Ishikawa (cell line): Measurements from ENCODE around the gene EEA1.

Source experiments
- CEBPB ChIP-seq: IDR thresholded peaks from 2 replicates; pipeline ENCODE4 v1.6.1; 2012
- CREB1 ChIP-seq: IDR thresholded peaks from 2 replicates; pipeline ENCODE4 v1.6.1; 2012; ENCODE audit warnings: low read depth
- EP300 ChIP-seq: IDR thresholded peaks from 2 replicates; pipeline ENCODE4 v1.6.1; 2012; ENCODE audit warnings: borderline replicate concordance
- FOXM1 ChIP-seq: IDR thresholded peaks from 2 replicates; pipeline ENCODE4 v1.6.1; 2012; ENCODE audit warnings: low read depth, borderline replicate concordance
- MAX ChIP-seq: IDR thresholded peaks from 2 replicates; pipeline ENCODE4 v1.6.1; 2012
- NFIC ChIP-seq: IDR thresholded peaks from 2 replicates; pipeline ENCODE4 v1.6.1; 2012
- TAF1 ChIP-seq: IDR thresholded peaks from 2 replicates; pipeline ENCODE4 v1.6.1; 2012; ENCODE audit warnings: low read depth, mild to moderate bottlenecking
- TEAD4 ChIP-seq: IDR thresholded peaks from 2 replicates; pipeline ENCODE4 v1.6.1; 2012
- TF ChIP-seq, protein P1 (sequence below): IDR thresholded peaks from 2 replicates; pipeline ENCODE4 v1.6.1; 2012; ENCODE audit warnings: low read depth, mild to moderate bottlenecking

DNA sequence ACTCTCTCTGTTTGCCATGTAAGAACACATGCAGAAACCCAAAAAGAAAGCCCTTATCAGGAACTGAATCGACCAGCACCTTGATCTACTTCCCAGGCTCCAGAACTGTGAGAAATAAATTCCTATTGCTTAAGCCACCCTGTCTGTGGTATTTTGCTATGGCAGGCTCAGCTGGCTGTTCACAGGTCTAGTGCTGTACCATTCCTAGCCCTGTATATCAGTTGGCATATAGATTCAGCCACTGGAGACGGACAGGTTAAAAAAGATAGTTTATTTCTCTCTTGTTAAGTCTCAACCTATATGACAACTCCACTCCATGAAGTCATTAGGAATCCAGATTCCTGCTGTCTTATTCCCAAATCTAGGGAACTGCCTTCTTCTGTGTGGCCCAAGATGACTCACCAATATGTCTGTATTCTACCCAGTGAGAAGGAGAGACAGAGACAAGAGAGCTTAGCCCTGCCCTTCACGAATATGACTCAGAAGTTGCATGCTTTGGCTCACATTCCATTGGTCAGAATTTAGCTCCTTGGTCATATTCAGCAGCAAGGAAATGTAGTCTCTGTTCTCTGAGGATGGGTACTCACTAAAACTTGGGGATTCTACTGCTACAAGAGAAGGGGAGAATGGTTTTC lies 169.3 kb downstream of the EEA1 start:
- TF ChIP-seq TAF1 (no peak), FOXM1 (no peak), CEBPB (no peak), TEAD4 (no peak), EP300 (no peak), MAX (no peak), NFIC (no peak), CREB1 (no peak)
- TF ChIP-seq, protein P1, sequence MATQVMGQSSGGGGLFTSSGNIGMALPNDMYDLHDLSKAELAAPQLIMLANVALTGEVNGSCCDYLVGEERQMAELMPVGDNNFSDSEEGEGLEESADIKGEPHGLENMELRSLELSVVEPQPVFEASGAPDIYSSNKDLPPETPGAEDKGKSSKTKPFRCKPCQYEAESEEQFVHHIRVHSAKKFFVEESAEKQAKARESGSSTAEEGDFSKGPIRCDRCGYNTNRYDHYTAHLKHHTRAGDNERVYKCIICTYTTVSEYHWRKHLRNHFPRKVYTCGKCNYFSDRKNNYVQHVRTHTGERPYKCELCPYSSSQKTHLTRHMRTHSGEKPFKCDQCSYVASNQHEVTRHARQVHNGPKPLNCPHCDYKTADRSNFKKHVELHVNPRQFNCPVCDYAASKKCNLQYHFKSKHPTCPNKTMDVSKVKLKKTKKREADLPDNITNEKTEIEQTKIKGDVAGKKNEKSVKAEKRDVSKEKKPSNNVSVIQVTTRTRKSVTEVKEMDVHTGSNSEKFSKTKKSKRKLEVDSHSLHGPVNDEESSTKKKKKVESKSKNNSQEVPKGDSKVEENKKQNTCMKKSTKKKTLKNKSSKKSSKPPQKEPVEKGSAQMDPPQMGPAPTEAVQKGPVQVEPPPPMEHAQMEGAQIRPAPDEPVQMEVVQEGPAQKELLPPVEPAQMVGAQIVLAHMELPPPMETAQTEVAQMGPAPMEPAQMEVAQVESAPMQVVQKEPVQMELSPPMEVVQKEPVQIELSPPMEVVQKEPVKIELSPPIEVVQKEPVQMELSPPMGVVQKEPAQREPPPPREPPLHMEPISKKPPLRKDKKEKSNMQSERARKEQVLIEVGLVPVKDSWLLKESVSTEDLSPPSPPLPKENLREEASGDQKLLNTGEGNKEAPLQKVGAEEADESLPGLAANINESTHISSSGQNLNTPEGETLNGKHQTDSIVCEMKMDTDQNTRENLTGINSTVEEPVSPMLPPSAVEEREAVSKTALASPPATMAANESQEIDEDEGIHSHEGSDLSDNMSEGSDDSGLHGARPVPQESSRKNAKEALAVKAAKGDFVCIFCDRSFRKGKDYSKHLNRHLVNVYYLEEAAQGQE = no peak
